ENCODE results near the gene CLEC18A. TPM values are rescaled to one million over a fixed set of nuclear protein-coding genes. Genes with fewer than 3 reads are reported as not detected.
A peak's percentile ranks its signal among the peaks of the same experiment; 100 is the strongest.

Gene CLEC18A
- total and polyA plus RNA-seq, 2 of the 8 experiments (the other 6 are each of a cell fraction or from before 2014, with no cell fraction given): 1.3 to 1.4 TPM

DNA sequence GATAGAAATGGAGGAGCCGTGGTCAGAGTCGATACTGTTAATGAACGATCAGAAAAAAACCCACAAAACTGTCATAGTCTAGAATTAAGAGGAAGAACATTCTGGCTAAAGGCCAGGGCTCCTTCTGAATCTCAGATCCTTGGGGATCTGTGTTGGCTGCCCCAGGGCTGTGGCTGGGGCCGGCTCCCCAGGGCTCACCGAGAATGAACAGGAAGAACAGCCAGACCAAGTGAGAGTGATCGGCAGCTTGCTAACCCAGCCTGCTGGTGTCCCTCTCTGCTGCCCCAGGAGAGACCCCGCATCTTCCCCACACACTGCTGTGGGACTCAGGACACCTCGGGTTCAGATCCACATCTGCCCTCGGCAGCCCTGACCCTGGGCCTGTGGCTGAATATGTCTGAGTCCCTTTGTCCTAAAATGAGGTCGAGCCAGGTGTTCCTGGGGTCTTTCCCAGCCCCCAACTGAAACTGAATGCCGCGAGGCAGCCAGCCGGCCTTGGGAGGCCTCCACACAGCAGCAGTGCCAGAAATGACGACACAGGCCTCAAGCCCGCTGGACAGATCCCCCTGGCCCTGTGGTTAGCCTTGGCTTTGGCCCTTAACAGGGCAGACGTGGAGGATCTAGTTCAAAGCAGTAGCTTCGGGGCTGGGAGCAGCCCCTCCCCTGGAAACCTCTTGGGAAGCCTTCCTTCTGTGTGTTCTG, 23.9 kb upstream of the CLEC18A start:
- Histone ChIP-seq H2BK15ac (ENCODE audit: low read length) (no peak overlapping the region), H3K56ac (replicated peaks; ENCODE audit: insufficient read length, low read depth, low read length) (no peak overlapping the region), H3K14ac (ENCODE audit: insufficient read length) (no peak overlapping the region), H4K91ac (replicated peaks; ENCODE audit: insufficient read length, low read length) (no peak overlapping the region), H3K4ac (replicated peaks; ENCODE audit: insufficient read length, low read depth, low read length) (no peak overlapping the region), H3K9ac (replicated peaks in 1 of 4; ENCODE audit: extremely low read depth in 1 of 4, low read depth in 3 of 4, low read length in 3 of 4) (no peak overlapping the region), H3K18ac (ENCODE audit: extremely low read depth, low read length) (no peak overlapping the region), H2AK5ac (ENCODE audit: low read depth, low read length) (0 out of 2 replicates have a peak overlapping the region, but pooled peaks have one; percentile 28), H3K79me1 (ENCODE audit: low read depth, low read length) (no peaks in the 10 kb centered on the region; the same call in 1 of the 2 replicates), H3K27ac (ENCODE audit: low read depth, low read length) (no peak overlapping the region), H2BK5ac (ENCODE audit: low read depth, low read length) (no peak overlapping the region), H3K79me2 (ENCODE audit: control insufficient read depth in 1 of 2, insufficient read depth in 2 of 2, low read length in 2 of 2) (no peaks in the 10 kb centered on the region), H4K20me1 (replicated peaks in 1 of 2; ENCODE audit: control insufficient read depth in 1 of 2, insufficient read depth in 2 of 2, low read length in 2 of 2) (no peaks in the 10 kb centered on the region), H3K36me3 (ENCODE audit: control insufficient read depth in 2 of 4, insufficient read depth in 4 of 4, low read length in 3 of 4) (peaks cover 0 to 4% (median 0%) of the 10 kb centered on the region in 4 experiments; a peak in 1 of 8 replicates), H2BK12ac (ENCODE audit: low read depth, low read length) (no peak overlapping the region), H2BK120ac (replicated peaks; ENCODE audit: low read depth, low read length) (no peak overlapping the region), H4K8ac (ENCODE audit: extremely low read depth, insufficient read depth, low read length) (peak overlapping the region; percentile 52), H3K4me1 (replicated peaks in 1 of 4; ENCODE audit: control insufficient read depth in 3 of 4, insufficient read depth in 4 of 4, low read length in 3 of 4) (peaks cover 0 to 6% (median 4%) of the 10 kb centered on the region in 4 experiments; a peak in 4 of 7 replicates), H2AFZ (ENCODE audit: low read length) (no peak overlapping the region), H3K4me3 (ENCODE audit: extremely low read depth in 1 of 4, insufficient read depth in 2 of 4, low read depth in 3 of 4, low read length in 4 of 4) (no peak overlapping the region), H3K23ac (ENCODE audit: insufficient read length) (no peak overlapping the region), H3K27me3 (replicated peaks in 1 of 4; ENCODE audit: control insufficient read depth in 3 of 4, extremely low read depth in 1 of 4, insufficient read depth in 3 of 4, low read length in 3 of 4) (no peaks in the 10 kb centered on the region), H3K9me3 (ENCODE audit: insufficient read depth in 2 of 2, low read depth in 1 of 2, low read length in 1 of 2) (no peaks in the 10 kb centered on the region), H2BK20ac (ENCODE audit: low read length) (no peak overlapping the region), H3K23me2 (ENCODE audit: low read depth, low read length) (no peaks in the 10 kb centered on the region), H4K5ac (ENCODE audit: insufficient read length, low read depth, low read length) (peak overlapping the region; percentile 51), H3K4me2 (ENCODE audit: insufficient read depth in 1 of 2, low read depth in 2 of 2, low read length in 2 of 2) (no peak overlapping the region)
- POLR2A ChIA-PET (ENCODE audit: partially characterized antibody): interaction anchor here (0.6 to 1.3 kb wide), 2 partner anchors 9 to 23 kb away, joined by 3 read pairs; no protein-coding TSS in a partner anchor
- no peak for FAIRE-seq
- DNase-seq (ENCODE audit: low read depth in 1 of 2, low spot score in 2 of 2): no peak
- 87% methylated on average over 17 of the region's 17 CpGs; no CpG with 5 or more reads in 1 of the 2 experiments for WGBS, 2 experiments (ENCODE audit: extremely low coverage in 1 of 2, insufficient coverage in 1 of 2, insufficient read length in 1 of 2, insufficient replicate concordance in 2 of 2, low coverage in 1 of 2, low lambda C conversion rate in 2 of 2, missing lambda C conversion rate in 1 of 2)
- CTCF ChIA-PET (ENCODE audit: partially characterized antibody): interaction anchor here (0.6 to 9.6 kb wide), 10 partner anchors 8 to 199 kb away, joined by 3 to 123 read pairs (median 4); no protein-coding TSS in a partner anchor
- no peak for TF ChIP-seq HDAC2 (IDR thresholded peaks at IDR 0.05; ENCODE audit: borderline replicate concordance in 1 of 2, low read depth in 2 of 2, low read length in 2 of 2)
- no peak for TF ChIP-seq RNF2 (IDR thresholded peaks at IDR 0.05; ENCODE audit: borderline replicate concordance, low read depth, low read length, missing control alignments, poor library complexity, severe bottlenecking)
- TF ChIP-seq RAD21 (IDR thresholded peaks at IDR 0.05 in 1 of 2, conservative IDR thresholded peaks at IDR 0.05 in 1 of 2; ENCODE audit: low read depth in 2 of 2, low read length in 2 of 2): no peak
- no peak for TF ChIP-seq POLR2A (IDR thresholded peaks at IDR 0.05; ENCODE audit: control extremely low read depth in 1 of 2, low read depth in 2 of 2, low read length in 2 of 2)

Measured in H1 (cell line).